Measurements from ENCODE around the gene MACROD1. TPM values are rescaled to one million over a fixed set of nuclear protein-coding genes. Genes with fewer than 3 reads are reported as not detected.

The MACROD1 gene
- total RNA-seq, 1 donor: 17.7 TPM

GRCh38 chr11:64074239-64074638 lies 91.7 kb downstream of the MACROD1 start:
- Histone ChIP-seq H3K4me1 (ENCODE audit: insufficient read depth, low read length) (no peaks in the 10 kb centered on the region), H3K27ac (ENCODE audit: low read depth, low read length) (no peak overlapping the region), H3K9me3 (ENCODE audit: low read depth, low read length) (no peaks in the 10 kb centered on the region), H4K20me1 (ENCODE audit: insufficient read depth, low read length) (peaks cover 16% of the 10 kb centered on the region), H3K4me3 (ENCODE audit: insufficient read depth, low read length) (no peak overlapping the region), H3K36me3 (ENCODE audit: insufficient read depth, low read length) (no peaks in the 10 kb centered on the region), H3K79me2 (ENCODE audit: insufficient read depth, low read length) (no peaks in the 10 kb centered on the region), H3K4me2 (ENCODE audit: insufficient read depth, low read length) (no peak overlapping the region), H2AFZ (ENCODE audit: low read length) (no peak overlapping the region), H3K27me3 (ENCODE audit: insufficient read depth, low read length) (no peaks in the 10 kb centered on the region)
- no peak for DNase-seq (ENCODE audit: insufficient read length, low spot score, missing footprints)
- TF ChIP-seq, protein P1, sequence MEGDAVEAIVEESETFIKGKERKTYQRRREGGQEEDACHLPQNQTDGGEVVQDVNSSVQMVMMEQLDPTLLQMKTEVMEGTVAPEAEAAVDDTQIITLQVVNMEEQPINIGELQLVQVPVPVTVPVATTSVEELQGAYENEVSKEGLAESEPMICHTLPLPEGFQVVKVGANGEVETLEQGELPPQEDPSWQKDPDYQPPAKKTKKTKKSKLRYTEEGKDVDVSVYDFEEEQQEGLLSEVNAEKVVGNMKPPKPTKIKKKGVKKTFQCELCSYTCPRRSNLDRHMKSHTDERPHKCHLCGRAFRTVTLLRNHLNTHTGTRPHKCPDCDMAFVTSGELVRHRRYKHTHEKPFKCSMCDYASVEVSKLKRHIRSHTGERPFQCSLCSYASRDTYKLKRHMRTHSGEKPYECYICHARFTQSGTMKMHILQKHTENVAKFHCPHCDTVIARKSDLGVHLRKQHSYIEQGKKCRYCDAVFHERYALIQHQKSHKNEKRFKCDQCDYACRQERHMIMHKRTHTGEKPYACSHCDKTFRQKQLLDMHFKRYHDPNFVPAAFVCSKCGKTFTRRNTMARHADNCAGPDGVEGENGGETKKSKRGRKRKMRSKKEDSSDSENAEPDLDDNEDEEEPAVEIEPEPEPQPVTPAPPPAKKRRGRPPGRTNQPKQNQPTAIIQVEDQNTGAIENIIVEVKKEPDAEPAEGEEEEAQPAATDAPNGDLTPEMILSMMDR (IDR thresholded peaks at IDR 0.05; ENCODE audit: extremely low read depth, low read depth, low read length): no peak

GRCh38 chr11:64073542-64073941 lies 92.4 kb downstream of the MACROD1 start:
- no peaks in the 10 kb centered on the region for H3K27me3 ChIP-seq (ENCODE audit: insufficient read depth, low read length)
- no peak overlapping the region for H3K27ac ChIP-seq (ENCODE audit: low read depth, low read length)
- TF ChIP-seq, protein P1 (IDR thresholded peaks at IDR 0.05; ENCODE audit: extremely low read depth, low read depth, low read length): no peak
- no peaks in the 10 kb centered on the region for H3K79me2 ChIP-seq (ENCODE audit: insufficient read depth, low read length)
- no peak overlapping the region for H3K4me3 ChIP-seq (ENCODE audit: insufficient read depth, low read length)
- DNase-seq (ENCODE audit: insufficient read length, low spot score, missing footprints): no peak
- no peaks in the 10 kb centered on the region for H3K4me1 ChIP-seq (ENCODE audit: insufficient read depth, low read length)
- no peaks in the 10 kb centered on the region for H3K36me3 ChIP-seq (ENCODE audit: insufficient read depth, low read length)
- H3K4me2 ChIP-seq (ENCODE audit: insufficient read depth, low read length): no peak overlapping the region
- no peak overlapping the region for H2AFZ ChIP-seq (ENCODE audit: low read length)
- H4K20me1 ChIP-seq (ENCODE audit: insufficient read depth, low read length): peaks cover 16% of the 10 kb centered on the region
- H3K9me3 ChIP-seq (ENCODE audit: low read depth, low read length): no peaks in the 10 kb centered on the region

DNA sequence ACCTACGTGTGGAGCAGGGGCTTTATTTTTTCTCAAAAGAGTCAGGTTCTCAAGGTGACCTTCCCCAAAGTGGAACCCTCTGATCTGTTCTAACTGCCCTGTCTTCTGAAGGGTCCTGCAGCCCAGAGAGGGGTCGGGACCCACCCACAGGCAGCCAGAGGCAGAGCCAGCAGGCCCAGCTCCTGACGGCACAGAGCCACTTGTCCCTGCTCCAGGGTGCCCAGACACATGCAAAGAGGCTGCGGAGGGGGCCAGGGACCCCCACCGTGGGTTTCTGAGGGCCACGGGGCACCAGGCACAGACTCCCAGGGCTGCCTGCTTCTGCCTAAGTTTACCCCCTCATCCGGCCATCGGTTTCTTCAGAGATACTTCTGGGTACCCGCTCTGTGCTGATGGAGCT lies 93.0 kb downstream of the MACROD1 start:
- TF ChIP-seq, protein P1 (IDR thresholded peaks at IDR 0.05; ENCODE audit: extremely low read depth, low read depth, low read length): no peak
- no peak for DNase-seq (ENCODE audit: insufficient read length, low spot score, missing footprints)

GRCh38 chr11:64072403-64072802 lies 93.5 kb downstream of the MACROD1 start:
- Histone ChIP-seq H2AFZ (ENCODE audit: low read length) (no peak overlapping the region), H4K20me1 (ENCODE audit: insufficient read depth, low read length) (peaks cover 16% of the 10 kb centered on the region), H3K4me3 (ENCODE audit: insufficient read depth, low read length) (no peak overlapping the region), H3K4me2 (ENCODE audit: insufficient read depth, low read length) (no peak overlapping the region), H3K79me2 (ENCODE audit: insufficient read depth, low read length) (no peaks in the 10 kb centered on the region), H3K4me1 (ENCODE audit: insufficient read depth, low read length) (no peaks in the 10 kb centered on the region), H3K36me3 (ENCODE audit: insufficient read depth, low read length) (no peaks in the 10 kb centered on the region), H3K27ac (ENCODE audit: low read depth, low read length) (no peak overlapping the region), H3K27me3 (ENCODE audit: insufficient read depth, low read length) (no peaks in the 10 kb centered on the region), H3K9me3 (ENCODE audit: low read depth, low read length) (no peaks in the 10 kb centered on the region)
- DNase-seq (ENCODE audit: insufficient read length, low spot score, missing footprints): no peak
- TF ChIP-seq, protein P1 (IDR thresholded peaks at IDR 0.05; ENCODE audit: extremely low read depth, low read depth, low read length): no peak

More for the DNA sequence above, 93.0 kb downstream of the MACROD1 start:
- H3K9me3 ChIP-seq (ENCODE audit: low read depth, low read length): no peaks in the 10 kb centered on the region
- H4K20me1 ChIP-seq (ENCODE audit: insufficient read depth, low read length): peaks cover 16% of the 10 kb centered on the region
- no peaks in the 10 kb centered on the region for H3K79me2 ChIP-seq (ENCODE audit: insufficient read depth, low read length)
- H3K4me1 ChIP-seq (ENCODE audit: insufficient read depth, low read length): no peaks in the 10 kb centered on the region
- H3K36me3 ChIP-seq (ENCODE audit: insufficient read depth, low read length): no peaks in the 10 kb centered on the region
- H3K27ac ChIP-seq (ENCODE audit: low read depth, low read length): no peak overlapping the region
- H3K27me3 ChIP-seq (ENCODE audit: insufficient read depth, low read length): no peaks in the 10 kb centered on the region
- no peak overlapping the region for H3K4me2 ChIP-seq (ENCODE audit: insufficient read depth, low read length)
- no peak overlapping the region for H2AFZ ChIP-seq (ENCODE audit: low read length)
- H3K4me3 ChIP-seq (ENCODE audit: insufficient read depth, low read length): no peak overlapping the region
